Dermis blood vessel endothelial cell (primary cell): Measurements from ENCODE around the gene ZFYVE9. TPM values are rescaled to one million over a fixed set of nuclear protein-coding genes. Genes with fewer than 3 reads are reported as not detected.

Experiments used
- DNase-seq: peaks from one replicate; pipeline ENCODE4 v3.0.0; 2010
- total RNA-seq: library from RNA; depleted of rRNA; stranded (reverse); fragments of >200 nt; gene quantifications from 2 replicates; pipeline ENCODE4 v1.2.3, GENCODE V29; 2014

The ZFYVE9 gene
- total RNA-seq, 1 donor from 2014 or later = 49.4 TPM

DNA sequence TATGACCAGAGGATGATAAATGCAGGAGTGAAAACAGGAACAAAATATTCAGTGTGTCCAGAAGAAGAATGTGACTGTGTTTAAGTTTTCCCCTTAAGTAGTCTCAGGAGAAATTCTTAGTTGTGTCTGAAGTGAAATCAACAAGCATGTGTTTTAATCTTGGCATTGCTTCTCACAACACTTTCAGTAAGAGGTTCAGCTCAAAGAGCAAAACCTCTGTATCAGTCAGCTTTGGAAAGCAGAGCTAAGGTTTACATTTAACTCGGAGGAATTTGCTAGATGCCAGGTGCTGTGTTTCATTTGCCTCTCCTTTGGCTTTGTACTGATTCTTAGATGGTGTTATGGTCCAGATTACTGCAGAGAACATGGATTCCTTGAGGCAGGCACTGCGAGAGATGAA is 195.6 kb downstream of the ZFYVE9 start:
- DNase-seq = no peak

DNA sequence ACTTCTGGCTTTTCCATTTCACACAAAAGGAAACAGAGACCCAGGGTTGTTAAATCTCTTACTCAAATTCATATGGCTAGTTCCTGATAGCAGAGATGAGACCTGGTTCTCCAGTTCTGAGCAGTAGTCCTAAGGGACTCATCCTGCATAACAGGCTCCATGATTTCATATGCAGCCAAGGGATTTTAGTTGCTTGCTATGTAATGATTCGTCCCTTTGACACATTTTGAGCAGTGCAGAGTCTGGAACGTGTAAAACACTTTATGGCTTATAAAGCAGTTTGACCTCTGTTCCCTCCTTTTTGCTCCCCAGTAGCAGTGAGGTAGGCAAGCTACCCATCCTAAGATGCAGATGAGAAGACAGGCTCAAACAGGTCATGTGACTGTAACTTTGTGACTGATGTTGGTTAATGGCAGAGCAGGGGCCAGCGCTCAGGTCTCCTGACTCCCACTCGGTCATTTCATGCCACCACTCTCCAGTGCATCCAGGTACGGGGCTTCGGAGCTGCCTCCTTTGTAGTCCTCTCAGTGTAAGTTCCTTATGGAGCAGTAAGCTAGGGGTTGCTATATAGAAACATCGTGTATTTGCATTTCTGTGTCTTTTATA is 199.9 kb downstream of the ZFYVE9 start:
- no peak for DNase-seq

DNA sequence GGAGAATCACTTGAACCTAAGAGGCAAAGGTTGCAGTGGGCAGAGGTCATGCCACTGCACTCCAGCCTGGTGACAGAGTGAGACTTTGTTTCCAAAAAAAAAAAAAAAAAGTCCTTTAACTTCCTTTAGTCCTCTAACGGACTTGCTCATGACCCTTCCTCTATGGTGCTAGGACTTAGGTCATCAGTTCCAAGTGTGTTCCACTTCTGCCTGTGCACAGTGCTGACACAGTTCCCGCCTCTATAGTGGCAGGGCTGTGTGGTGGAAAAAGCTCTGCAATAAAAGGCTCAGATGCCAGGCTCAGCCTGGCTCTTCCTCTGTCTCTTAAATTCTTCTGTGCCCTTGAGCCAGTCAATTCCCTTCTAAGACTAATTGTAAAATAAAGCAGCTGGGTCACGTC is 202.1 kb downstream of the ZFYVE9 start:
- DNase-seq = no peak

DNA sequence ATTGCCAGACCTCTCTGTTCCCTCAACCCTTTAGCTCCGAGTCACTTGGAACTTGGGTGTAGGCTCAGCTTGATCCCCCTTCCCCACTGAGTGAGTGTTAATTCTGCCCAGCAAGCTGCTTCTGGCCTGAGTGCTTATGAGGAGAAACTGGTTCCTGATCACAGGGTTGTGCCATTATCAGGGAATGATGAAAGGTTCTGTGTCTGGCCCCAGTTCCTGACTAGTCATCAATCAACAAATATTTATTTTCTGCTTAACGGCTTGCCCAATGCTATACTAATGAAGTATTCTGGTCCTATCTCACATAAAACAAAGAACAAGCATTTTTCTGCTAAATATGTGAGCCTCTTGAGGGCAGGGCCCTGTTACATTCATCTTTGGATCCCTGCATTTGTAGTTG is 203.4 kb downstream of the ZFYVE9 start:
- DNase-seq = no peak

DNA sequence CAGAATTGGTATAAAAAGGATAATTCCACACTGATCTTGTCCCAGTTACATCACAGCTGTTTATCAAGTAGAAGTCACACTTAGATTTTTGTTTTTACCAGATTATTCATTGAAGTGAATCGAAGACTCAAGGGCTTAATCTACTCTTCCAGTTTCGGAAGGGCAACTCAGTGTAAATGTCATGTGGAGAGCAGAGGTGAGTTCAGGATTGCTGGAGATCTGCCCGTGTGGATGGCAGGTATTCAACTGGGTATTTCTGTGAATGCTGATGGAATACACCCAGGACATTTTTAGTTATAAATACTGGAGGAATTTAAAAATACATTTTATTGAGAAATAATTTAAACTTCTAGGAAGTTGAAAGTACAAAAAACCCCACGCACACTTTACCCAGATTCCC is 204.8 kb downstream of the ZFYVE9 start:
- DNase-seq = no peak

DNA sequence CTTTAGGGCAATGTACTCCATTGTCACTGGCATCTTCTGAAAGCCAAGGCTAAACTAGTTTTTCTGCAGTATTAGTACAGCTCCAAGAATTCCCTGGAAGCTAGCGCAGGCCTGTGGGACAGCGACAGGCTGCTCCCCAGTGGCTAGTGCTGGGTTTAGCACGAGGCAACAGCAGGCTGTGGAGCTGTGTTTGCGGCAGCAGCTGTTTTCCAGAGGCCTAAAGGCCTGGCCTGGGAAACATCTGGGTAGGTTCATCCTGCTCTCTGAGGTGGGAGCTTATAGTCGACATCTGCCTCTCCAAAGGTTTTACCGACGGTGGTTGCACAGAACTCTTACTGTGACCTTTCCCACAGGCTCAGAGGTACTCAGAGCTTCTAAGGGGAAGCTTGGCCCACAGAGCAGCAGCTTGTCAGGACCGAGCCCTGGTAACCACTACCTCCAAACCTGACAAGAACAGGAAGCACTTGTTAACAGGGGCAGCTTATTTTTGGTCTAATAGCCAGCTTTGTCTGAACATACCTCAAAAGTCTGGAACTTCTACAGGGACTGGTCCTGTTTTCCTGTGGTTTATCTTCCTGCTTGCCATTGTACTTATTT is 206.9 kb downstream of the ZFYVE9 start:
- peak; percentile 48 for DNase-seq

DNA sequence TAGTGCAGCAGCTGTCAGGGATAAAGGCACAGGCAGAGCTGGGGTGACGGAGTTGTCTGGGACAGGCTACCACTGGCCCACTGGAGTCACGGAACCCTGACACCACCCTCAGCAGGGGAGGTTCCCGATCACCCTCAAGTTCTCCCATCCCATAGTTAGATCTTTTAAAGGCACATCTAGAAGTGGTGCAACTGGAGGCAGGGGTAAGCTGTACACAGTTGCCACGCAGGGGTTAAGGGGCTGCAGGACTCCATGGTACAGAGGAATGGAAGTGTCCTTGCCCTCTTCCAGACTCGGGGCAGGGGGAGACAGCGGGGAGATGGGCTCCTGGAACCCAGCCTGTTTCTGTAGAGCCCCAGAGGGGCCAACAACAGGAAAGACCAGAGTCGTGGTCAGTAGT is 210.8 kb downstream of the ZFYVE9 start:
- DNase-seq = no peak

DNA sequence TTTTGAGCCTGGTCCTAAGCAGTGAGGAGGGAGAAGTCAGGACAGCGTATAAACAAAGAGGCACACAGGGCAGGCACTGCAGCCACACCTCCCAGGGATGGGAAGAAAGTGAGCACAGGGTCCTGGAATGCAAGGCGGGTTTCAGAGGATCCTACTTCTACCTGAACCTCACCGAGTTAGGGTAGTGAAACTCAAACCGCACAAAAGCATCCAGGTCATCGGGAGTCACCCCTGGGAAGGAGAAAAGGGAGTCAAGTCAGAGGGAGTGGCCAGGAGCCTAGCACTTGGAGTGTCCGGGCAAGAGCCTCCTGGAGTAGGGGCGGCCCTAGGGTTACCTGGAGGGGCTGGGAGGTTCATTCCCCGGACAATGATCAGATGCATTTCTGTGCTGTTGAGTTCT is 213.5 kb downstream of the ZFYVE9 start:
- DNase-seq = no peak

DNA sequence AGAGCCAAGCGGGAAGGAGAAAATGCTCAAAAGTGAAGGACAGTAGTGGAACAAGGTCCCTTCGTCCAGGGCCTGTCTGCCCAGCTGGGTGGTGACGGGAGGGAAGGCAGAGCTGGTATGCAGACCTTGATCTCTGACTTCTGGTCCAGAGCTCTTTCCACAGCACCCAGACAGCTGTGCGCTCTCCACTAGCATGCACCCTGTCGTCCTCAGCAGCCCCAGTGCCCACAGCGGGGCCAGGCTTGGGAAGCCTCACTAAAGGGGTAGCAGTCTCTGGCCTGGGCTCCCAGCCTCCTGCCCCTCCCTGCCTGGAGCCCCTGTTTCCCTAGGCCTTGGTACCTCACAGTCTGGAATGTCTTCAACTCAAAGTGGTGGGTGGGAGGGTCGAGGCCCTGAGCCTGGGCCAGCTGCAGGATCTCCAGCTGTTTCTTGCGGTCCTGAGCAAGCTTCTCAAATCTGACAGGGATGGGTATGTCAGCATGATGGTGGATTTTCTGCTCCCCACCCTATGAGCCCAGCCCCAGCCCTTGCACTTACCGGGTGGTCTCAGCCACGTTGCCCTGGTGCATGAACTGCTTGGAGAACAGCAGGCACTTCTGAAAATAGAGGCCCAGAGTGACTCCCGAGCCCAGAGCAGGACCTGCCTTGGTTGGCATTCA is 214.1 kb downstream of the ZFYVE9 start:
- DNase-seq = no peak

DNA sequence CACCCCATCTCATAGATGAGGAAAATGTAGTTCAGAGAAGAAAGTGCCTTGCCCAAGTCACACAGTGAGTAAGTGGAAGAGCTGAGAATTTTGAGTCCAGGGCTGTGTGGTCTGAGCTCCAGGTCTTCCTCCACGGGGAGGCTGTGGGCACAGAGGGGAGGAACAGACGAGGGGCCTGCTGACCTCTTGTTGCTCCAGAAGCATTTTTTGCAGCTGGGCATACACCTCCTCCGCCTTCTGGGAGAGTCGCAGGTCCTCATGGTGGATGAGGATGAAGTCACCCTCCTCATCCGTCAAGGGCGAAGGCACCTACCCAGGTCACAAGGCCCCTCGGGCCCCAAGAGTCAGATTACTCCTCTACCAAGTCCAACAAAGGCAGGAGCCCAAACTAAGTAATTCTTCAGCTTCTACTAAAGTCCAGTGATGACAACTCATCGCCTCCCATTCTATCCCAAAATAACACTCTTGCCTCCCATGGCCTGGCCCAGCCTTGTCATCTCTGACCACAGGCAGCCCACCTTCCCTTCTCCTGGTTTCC is 215.0 kb downstream of the ZFYVE9 start:
- no peak for DNase-seq

DNA sequence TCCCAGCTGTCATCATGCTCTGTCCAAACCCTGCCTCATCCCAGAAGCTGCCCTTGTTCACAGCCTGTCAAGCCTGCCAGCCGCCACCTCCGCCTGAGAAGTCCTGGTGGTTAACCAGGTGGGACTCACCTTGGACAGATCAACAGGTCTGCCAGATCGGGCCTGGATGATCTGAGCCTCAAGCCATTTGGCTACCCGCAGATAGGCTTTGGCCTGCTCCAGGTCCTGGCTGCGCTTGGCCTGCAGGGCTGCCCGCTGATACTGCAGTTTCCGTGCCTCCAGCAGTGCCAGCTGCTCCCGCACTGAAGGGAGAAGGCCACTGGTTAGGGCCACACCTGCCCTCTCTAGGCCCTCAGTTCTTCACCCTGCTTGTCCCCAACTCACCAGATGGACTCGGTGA is 215.5 kb downstream of the ZFYVE9 start:
- DNase-seq = no peak

DNA sequence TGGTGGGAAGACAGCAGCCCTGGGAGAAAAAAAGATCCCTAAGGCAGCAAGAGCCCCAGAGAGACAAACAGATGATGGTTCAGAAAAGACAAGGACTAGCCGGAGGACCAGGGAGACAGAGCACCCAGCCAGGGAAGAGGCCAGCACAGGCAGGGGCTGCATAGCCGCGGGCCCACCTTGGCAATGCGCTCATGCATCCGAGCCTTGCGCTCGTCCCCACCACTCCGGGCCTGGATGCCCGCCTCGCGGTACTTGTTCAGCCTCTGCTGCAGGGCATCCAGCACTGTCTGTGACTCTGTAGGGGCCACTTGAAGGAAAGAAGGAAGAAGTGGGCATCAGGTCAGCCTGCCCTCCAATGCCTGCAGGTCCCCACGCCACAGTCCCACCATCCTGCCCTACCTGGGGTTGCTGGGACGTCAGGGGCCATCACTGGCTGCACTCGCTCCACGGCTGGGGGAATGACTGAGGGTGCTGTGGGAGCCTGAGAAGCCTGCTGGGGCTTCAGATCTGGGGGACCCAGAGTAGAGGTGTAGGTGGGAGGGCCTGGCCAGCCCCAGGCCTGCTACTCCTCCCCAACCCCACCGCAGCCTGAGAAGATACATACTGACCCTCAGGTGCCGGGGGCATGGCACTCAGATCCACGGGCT is 217.1 kb downstream of the ZFYVE9 start:
- DNase-seq = no peak

DNA sequence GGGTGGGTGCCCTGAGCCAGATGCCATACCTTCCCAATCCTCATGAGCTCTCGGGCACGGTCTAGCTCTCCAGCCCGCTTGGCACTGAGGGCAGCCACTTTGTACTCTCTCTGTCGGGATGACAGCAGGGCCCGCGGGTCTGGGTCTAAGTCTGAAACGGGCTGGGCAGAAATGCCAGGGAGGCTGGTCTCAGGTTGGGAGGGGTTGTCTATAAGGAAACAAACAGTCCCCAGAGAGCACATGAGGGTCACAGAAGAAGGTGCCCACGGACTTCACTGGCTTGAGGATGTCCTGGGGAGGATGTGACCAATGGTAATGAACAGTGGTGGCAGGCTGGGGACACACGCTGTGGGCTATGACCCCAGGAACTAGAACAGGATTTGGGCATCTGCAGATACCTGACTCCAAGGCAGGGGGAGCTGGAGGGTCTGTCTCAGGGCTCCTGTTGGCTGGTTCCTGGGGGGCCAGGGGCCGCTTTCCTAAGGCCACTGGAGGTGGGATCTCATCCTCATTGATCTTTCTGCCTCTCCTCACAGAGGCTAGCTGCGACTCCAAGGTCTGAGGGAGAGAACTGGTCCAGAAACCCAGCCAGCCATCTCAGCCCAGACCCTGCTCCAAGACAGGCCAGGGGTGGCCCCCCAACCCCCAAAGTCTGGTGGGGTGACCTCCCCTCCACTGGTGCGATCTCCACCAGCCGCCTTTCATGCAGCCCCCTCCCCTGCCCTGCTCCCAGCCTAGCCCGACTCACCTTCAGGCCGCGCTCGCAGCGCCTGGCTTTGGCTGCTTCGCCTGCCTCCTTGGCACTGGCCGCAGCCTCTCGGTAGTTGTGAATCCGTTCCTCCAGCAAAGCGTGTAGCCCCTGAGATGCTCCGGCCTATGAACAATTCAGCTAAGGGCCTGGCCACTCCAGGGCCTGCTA is 218.0 kb downstream of the ZFYVE9 start:
- DNase-seq = no peak

DNA sequence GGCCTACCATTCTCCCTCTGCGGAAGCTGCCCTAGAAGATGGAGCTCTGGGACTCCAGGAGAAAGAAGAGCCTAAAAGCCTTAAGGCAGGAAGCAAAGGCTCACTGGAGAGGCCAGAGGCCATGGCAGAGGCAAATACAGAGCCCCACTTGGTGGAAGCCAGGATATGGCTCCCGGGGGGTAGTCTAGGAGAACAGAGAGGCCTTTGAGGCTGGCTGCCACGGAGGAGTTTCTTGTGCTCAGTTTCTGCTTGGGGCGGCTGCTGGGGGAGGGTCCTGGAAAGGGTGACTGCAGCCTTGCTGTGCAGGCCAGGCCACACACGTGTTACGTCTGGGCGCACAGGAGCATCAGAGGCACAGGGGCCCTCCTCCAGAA is 218.7 kb downstream of the ZFYVE9 start:
- DNase-seq = no peak

DNA sequence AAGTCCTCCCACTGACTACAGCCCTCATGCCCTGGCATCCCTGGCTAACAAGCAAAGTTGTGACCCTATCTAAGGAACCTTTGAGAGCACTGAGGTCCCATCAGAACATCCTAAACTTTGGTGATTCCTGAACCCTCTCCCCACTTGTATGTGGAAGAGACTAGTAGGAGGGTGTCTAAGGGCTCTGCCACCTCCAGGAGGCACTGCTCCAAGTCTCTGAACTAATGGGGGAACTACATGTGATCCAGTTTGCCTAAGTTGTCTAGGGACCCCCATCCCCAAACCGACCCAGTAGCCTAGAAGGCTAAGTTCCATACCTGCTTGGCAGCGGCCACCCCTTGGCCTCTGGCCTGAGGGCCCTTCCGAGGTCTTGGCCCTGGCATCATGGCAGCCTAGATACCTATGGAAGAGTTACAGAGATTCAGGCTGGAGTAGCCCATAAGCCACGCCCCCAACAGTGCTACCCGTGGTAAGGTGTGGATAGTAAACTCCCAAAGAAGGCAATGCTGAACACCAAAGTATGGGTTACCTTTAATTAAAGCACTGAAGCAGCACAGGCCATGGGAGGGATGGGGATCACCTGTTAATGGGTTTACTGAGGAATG is 222.4 kb downstream of the ZFYVE9 start:
- no peak for DNase-seq

DNA sequence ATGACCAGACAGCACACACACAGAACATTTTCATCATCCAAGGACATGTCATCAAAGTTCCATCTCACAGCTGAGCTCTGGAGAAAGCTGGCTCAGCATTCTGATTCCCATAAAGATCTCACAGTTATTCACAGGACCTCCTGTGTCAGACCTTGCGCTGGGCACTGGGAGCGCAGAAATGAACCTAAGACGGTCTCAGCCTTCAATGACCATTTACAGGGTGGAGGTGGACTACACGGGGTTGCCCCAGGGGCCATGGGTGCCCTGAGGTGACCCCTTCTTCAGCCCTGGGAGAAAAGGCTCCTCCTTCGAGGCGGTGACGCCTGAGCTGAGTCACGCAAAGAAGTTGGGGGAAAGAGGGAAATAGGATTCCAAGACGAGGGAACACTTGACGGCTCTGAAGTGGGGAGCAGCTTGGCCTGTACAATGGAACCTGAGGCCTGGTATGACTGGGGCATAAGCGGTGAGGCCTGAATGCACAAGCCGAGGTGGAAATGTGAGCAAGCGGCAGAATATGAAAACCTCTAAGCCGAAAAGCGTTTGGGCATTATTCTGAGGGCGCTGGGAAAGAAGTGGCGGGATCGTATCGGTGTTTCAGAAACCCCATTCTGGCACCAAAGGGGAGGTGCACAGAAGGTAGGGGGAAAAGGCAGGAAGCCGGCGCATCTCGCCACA is 223.3 kb downstream of the ZFYVE9 start:
- DNase-seq = peak; percentile 70

DNA sequence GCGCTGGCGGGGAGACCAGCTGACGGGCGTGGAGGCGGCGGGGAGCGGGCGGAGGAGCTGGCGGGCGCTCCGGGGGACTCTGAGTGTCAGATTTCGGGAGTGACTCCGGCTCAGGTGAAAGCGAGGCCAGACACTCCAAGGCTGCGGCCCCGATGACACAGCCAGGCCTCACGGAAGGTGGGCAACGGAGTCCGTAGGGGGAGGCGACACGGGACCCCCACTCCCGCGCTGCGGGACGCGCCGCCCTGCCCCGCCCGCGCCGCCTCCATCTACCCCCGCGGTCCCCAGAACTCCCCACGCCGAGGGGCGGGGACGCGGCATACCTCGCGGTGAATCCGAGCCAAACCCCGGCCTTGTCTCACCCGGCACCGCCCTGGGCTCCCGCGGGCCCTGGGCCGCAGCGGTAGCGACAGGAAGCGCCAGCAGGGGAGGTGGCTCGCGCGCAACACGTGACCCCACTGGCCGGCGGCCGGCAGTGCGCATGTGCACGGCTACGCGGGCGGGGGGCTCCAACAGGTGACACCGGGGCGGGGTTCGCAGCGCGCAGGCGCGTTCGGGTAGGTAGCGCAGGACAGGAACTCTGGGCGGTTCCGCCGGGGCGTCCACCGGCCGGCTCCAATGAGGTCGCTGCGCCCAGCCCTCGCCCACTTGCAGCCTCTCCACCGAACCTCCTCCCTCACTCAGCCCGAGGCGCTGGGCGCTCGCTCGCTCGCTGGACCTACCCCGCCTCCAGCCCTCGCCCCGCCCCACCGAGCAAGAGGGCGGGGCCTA is 224.0 kb downstream of the ZFYVE9 start, which contains the start of gene CC2D1B:
Gene CC2D1B (minus strand): TSS at position 460 of the 771 bp plus-strand sequence. CDS start 1,585 bp downstream, outside the sequence.
- DNase-seq = peak; percentile 99

DNA sequence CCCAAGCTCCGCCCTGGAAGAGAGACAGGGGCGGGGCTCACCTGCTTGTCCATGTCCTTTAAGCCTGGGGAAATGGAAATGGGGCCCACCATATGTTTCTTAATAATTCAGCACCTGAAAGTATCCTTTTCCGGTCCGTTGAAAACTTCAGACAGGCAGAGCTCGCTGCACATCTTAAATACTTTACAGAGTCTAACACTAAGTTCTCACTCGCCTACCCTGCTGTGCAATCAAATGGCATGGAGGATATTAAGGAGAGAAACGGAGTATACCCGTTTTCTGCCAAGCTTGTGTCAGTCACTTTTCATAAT is 224.6 kb downstream of the ZFYVE9 start:
- no peak for DNase-seq

DNA sequence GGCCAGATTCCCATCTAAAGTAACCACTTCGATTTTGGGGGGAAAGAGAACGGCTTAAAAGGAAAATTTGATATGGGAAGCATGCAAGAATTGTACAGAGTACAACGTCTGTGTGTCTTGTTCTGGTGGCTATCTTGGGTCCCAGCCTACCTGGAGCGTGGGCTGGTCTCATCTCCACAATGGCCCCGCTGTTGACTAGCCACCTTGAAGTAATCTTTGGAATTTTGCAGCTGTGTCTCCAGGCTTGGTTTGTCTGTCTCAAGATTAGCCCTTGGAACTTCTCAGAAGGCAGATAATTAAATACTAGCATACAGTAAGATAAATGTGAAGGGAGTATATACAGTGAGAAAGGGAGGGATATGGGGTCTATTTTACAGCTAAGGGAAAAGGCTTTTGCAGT is 225.4 kb downstream of the ZFYVE9 start:
- DNase-seq = no peak

DNA sequence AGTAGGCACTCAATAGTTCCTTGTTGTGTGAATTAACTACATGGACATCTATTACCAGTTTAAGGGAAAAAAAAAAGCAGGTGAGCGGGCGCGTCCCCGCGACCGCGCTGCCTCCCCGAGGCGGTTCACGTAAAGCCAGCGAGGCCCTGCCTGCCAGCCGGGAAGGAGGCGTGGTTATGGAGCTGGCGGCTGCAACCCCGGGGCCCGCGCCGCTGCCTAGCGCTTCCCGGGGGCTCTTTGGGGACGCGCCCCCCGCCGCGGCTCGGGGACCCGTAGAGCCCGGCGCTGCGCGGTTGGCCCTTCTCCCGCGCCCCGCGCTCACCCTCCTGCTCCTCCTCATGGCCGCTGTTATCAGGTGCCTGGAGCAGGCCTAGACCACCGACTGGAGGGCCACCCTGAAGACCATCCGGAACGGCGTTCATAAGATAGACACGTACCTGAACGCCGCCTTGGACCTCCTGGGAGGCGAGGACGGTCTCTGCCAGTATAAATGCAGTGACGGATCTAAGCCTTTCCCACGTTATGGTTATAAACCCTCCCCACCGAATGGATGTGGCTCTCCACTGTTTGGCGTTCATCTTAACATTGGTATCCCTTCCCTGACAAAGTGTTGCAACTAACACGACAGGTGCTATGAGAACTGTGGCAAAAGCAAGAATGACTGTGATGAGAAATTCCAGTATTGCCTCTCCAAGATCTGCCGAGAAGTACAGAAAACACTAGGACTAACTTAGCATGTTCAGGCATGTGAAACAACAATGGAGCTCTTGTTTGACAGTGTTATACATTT is 226.7 kb downstream of the ZFYVE9 start:
- DNase-seq = peak; percentile 67
